ENCODE results near the gene SRA1.

Gene SRA1

GRCh38 chr5:140551872-140552271 lies 5.4 kb downstream of the SRA1 start:
- Histone ChIP-seq H3K4me1 (ENCODE audit: insufficient read depth, low read length, severe bottlenecking) (peaks cover 47% of the 10 kb centered on the region), H3K79me2 (ENCODE audit: insufficient read depth, low read length) (peaks cover 17% of the 10 kb centered on the region), H3K27ac (ENCODE audit: low read depth, low read length, poor library complexity, severe bottlenecking) (no peak overlapping the region), H4K20me1 (ENCODE audit: insufficient read depth, low read length) (no peaks in the 10 kb centered on the region), H3K9me2 (ENCODE audit: low read depth, low read length) (no peaks in the 10 kb centered on the region), H3K9me3 (ENCODE audit: low read length) (no peaks in the 10 kb centered on the region), H3K4me2 (ENCODE audit: low read length) (no peak overlapping the region), H3K36me3 (ENCODE audit: insufficient read depth, low read length) (peaks cover 56% of the 10 kb centered on the region), H3K4me3 (ENCODE audit: low read depth, low read length, poor library complexity, severe bottlenecking) (no peak overlapping the region), H3F3A (ENCODE audit: insufficient read depth, low read length) (no peaks in the 10 kb centered on the region), H3K27me3 (ENCODE audit: insufficient read depth, low read length) (no peaks in the 10 kb centered on the region), H3K9ac (ENCODE audit: low read length) (no peak overlapping the region), H2AFZ (ENCODE audit: low read length) (no peak overlapping the region)
- TF ChIP-seq EZH2 (IDR thresholded peaks at IDR 0.05; ENCODE audit: borderline replicate concordance, low read length), result no peak
- TF ChIP-seq, protein P1, sequence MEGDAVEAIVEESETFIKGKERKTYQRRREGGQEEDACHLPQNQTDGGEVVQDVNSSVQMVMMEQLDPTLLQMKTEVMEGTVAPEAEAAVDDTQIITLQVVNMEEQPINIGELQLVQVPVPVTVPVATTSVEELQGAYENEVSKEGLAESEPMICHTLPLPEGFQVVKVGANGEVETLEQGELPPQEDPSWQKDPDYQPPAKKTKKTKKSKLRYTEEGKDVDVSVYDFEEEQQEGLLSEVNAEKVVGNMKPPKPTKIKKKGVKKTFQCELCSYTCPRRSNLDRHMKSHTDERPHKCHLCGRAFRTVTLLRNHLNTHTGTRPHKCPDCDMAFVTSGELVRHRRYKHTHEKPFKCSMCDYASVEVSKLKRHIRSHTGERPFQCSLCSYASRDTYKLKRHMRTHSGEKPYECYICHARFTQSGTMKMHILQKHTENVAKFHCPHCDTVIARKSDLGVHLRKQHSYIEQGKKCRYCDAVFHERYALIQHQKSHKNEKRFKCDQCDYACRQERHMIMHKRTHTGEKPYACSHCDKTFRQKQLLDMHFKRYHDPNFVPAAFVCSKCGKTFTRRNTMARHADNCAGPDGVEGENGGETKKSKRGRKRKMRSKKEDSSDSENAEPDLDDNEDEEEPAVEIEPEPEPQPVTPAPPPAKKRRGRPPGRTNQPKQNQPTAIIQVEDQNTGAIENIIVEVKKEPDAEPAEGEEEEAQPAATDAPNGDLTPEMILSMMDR (IDR thresholded peaks at IDR 0.05; ENCODE audit: low read length), result no peak

GRCh38 chr5:140550147-140551079 lies 6.9 kb downstream of the SRA1 start:
- Histone ChIP-seq H3K4me2 (ENCODE audit: low read length) (no peak overlapping the region), H3K79me2 (ENCODE audit: insufficient read depth, low read length) (0 out of 2 replicates have a peak, but pooled peaks cover 3% of the 10 kb centered on the region), H3K27me3 (ENCODE audit: insufficient read depth, low read length) (no peaks in the 10 kb centered on the region), H3K9me2 (ENCODE audit: low read depth, low read length) (no peaks in the 10 kb centered on the region), H3K4me3 (ENCODE audit: low read depth, low read length, poor library complexity, severe bottlenecking) (no peak overlapping the region), H2AFZ (ENCODE audit: low read length) (no peak overlapping the region), H3K4me1 (ENCODE audit: insufficient read depth, low read length, severe bottlenecking) (peaks cover 41% of the 10 kb centered on the region), H4K20me1 (ENCODE audit: insufficient read depth, low read length) (no peaks in the 10 kb centered on the region), H3F3A (ENCODE audit: insufficient read depth, low read length) (no peaks in the 10 kb centered on the region), H3K27ac (ENCODE audit: low read depth, low read length, poor library complexity, severe bottlenecking) (no peak overlapping the region), H3K36me3 (ENCODE audit: insufficient read depth, low read length) (peaks cover 56% of the 10 kb centered on the region), H3K9ac (ENCODE audit: low read length) (no peak overlapping the region), H3K9me3 (ENCODE audit: low read length) (no peaks in the 10 kb centered on the region)
- TF ChIP-seq EZH2 (IDR thresholded peaks at IDR 0.05; ENCODE audit: borderline replicate concordance, low read length), result no peak
- TF ChIP-seq, protein P1 (IDR thresholded peaks at IDR 0.05; ENCODE audit: low read length), result no peak

- H3K9me3 ChIP-seq (ENCODE audit: low read length), result no peaks in the 10 kb centered on the region
- no peaks in the 10 kb centered on the region for H3K79me2 ChIP-seq (ENCODE audit: insufficient read depth, low read length)
- H3K4me3 ChIP-seq (ENCODE audit: low read depth, low read length, poor library complexity, severe bottlenecking), result no peak overlapping the region
- no peaks in the 10 kb centered on the region for H3K27me3 ChIP-seq (ENCODE audit: insufficient read depth, low read length)
- TF ChIP-seq EZH2 (IDR thresholded peaks at IDR 0.05; ENCODE audit: borderline replicate concordance, low read length), result no peak
- TF ChIP-seq, protein P1 (IDR thresholded peaks at IDR 0.05; ENCODE audit: low read length), result no peak
- no peaks in the 10 kb centered on the region for H3K9me2 ChIP-seq (ENCODE audit: low read depth, low read length)
- no peak overlapping the region for H3K9ac ChIP-seq (ENCODE audit: low read length)
- H3K4me2 ChIP-seq (ENCODE audit: low read length), result no peak overlapping the region
- H2AFZ ChIP-seq (ENCODE audit: low read length), result no peak overlapping the region
- H3K4me1 ChIP-seq (ENCODE audit: insufficient read depth, low read length, severe bottlenecking), result peaks cover 35% of the 10 kb centered on the region
- H3F3A ChIP-seq (ENCODE audit: insufficient read depth, low read length), result no peaks in the 10 kb centered on the region
- no peaks in the 10 kb centered on the region for H4K20me1 ChIP-seq (ENCODE audit: insufficient read depth, low read length)
- no peak overlapping the region for H3K27ac ChIP-seq (ENCODE audit: low read depth, low read length, poor library complexity, severe bottlenecking)
- H3K36me3 ChIP-seq (ENCODE audit: insufficient read depth, low read length), result peaks cover 62% of the 10 kb centered on the region
Observed at GRCh38 chr5:140549237-140550144, 7.8 kb downstream of the SRA1 start.

Data from OCI-LY1 (cell line).